WI38 (cell line): ENCODE data around the gene SP1.
"Not testable (repeated sequence)": the region's sequence is repeated elsewhere in the genome, so short reads cannot be mapped to it uniquely, and the experiment has no call there.

Source experiments
- H3K4me3 ChIP-seq: 2 replicates; pipeline ENCODE4 v1.5.1; 2011; ENCODE audit warnings: low read depth, mild to moderate bottlenecking, control low read depth, low read length
- CTCF ChIP-seq: IDR thresholded peaks from 2 replicates; pipeline ENCODE4 v1.5.1; 2012; ENCODE audit warnings: low read depth, mild to moderate bottlenecking, control low read depth, low read length

Gene SP1

GRCh38 chr12:53358836-53359419 is 21.0 kb upstream of the SP1 start:
- H3K4me3 ChIP-seq: no peak overlapping the region
- TF ChIP-seq CTCF: no peak

GRCh38 chr12:53361638-53362037 is 18.3 kb upstream of the SP1 start:
- H3K4me3 ChIP-seq: not testable (repeated sequence)

GRCh38 chr12:53365245-53365904 is 14.6 kb upstream of the SP1 start:
- no peak overlapping the region for H3K4me3 ChIP-seq
- TF ChIP-seq CTCF: no peak

GRCh38 chr12:53373554-53374133 is 6.3 kb upstream of the SP1 start:
- H3K4me3 ChIP-seq: not testable (repeated sequence)

- H3K4me3 ChIP-seq: not testable (repeated sequence)
These were observed 5.7 kb upstream of the SP1 start for GRCh38 chr12:53374277-53374676.

- no peak for TF ChIP-seq CTCF
- no peak overlapping the region for H3K4me3 ChIP-seq
These were observed 3.2 kb upstream of the SP1 start for GRCh38 chr12:53376747-53377146.

DNA sequence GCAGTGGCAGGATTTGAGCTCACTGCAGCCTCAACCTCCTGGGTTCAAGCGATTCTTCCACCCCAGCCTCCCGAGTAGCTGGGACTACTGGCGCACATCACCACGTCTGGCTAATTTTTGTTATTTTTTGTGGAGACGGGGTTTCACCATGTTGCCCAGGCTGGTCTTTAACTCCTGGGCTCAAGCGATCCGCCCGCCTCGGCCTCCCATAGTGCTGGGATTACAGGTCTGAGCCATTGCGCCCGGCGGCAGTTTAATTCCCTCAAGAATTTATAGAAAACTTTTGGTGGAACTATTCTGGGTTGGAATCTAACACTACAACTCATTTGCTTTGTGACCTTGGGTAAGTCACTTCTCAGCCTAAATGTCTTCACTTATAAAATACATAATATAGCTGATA is 1.8 kb upstream of the SP1 start:
- H3K4me3 ChIP-seq: no peak overlapping the region
- TF ChIP-seq CTCF: no peak

GRCh38 chr12:53378724-53379388 is 1.1 kb upstream of the SP1 start:
- H3K4me3 ChIP-seq: peak overlapping the region; percentile 51
- TF ChIP-seq CTCF: no peak
